HG03378 (cell line): Measurements from ENCODE around the gene CCL13.
"Not testable (repeated sequence)": the region's sequence is repeated elsewhere in the genome, so short reads cannot be mapped to it uniquely, and the experiment has no call there.

ENCODE experiments used
- ATAC-seq: cut with Tn5 transposase; IDR thresholded peaks from one replicate; pipeline ENCODE4 v1.9.1; 2021; ENCODE audit warnings: mild to moderate bottlenecking, moderate library complexity; ENCODE audit not compliant: unreplicated experiment

Gene CCL13

GRCh38 chr17:34356194-34356593, at the start of gene CCL13:
CCL13 (plus strand) TSS chr17:34356480; CDS start chr17:34356527, 47 bp downstream.
- ATAC-seq = no peak

- no peak for ATAC-seq
These were observed 49.2 kb upstream of the CCL13 start for GRCh38 chr17:34307110-34307509.

GRCh38 chr17:34308371-34308770, 47.9 kb upstream of the CCL13 start:
- no peak for ATAC-seq

- ATAC-seq = no peak
These were observed 45.0 kb upstream of the CCL13 start for GRCh38 chr17:34311291-34311690.

- ATAC-seq = no peak
These were observed 44.2 kb upstream of the CCL13 start for GRCh38 chr17:34312080-34312479.

GRCh38 chr17:34313164-34313563, 43.1 kb upstream of the CCL13 start:
- ATAC-seq = no peak

GRCh38 chr17:34314279-34314678, 42.0 kb upstream of the CCL13 start:
- no peak for ATAC-seq

GRCh38 chr17:34318474-34318873, 37.8 kb upstream of the CCL13 start:
- no peak for ATAC-seq

GRCh38 chr17:34319039-34319483, 37.2 kb upstream of the CCL13 start, which contains the start of gene CCL8:
CCL8 (plus strand) TSS chr17:34319435; CDS start chr17:34319502, 67 bp downstream.
- ATAC-seq = no peak

GRCh38 chr17:34321964-34322363, 34.3 kb upstream of the CCL13 start:
- ATAC-seq = no peak

- ATAC-seq = not testable (repeated sequence)
These were observed 28.7 kb upstream of the CCL13 start for GRCh38 chr17:34327580-34327979.

- ATAC-seq = no peak
These were observed 18.6 kb upstream of the CCL13 start for GRCh38 chr17:34337701-34338100.

GRCh38 chr17:34339138-34339770, 17.0 kb upstream of the CCL13 start:
- ATAC-seq = no peak

GRCh38 chr17:34341916-34342315, 14.4 kb upstream of the CCL13 start:
- no peak for ATAC-seq

- no peak for ATAC-seq
These were observed 9.2 kb upstream of the CCL13 start for GRCh38 chr17:34347063-34347462.

GRCh38 chr17:34349751-34350150, 6.5 kb upstream of the CCL13 start:
- ATAC-seq = no peak

- ATAC-seq = no peak
These were observed 5.2 kb upstream of the CCL13 start for GRCh38 chr17:34351096-34351495.

GRCh38 chr17:34352191-34352590, 4.1 kb upstream of the CCL13 start:
- ATAC-seq = no peak

GRCh38 chr17:34354637-34355036, 1.6 kb upstream of the CCL13 start:
- ATAC-seq = no peak

- no peak for ATAC-seq
These were observed 1.1 kb downstream of the CCL13 start for GRCh38 chr17:34357398-34357797.

- no peak for ATAC-seq
These were observed 2.4 kb downstream of the CCL13 start for GRCh38 chr17:34358631-34359030.

GRCh38 chr17:34360601-34361270, 4.5 kb downstream of the CCL13 start:
- ATAC-seq = no peak
